HepG2 (cell line): ENCODE measurements around the gene BMP8A. TPM values are rescaled to one million over a fixed set of nuclear protein-coding genes. Genes with fewer than 3 reads are reported as not detected.
A peak's percentile ranks its signal among the peaks of the same experiment; 100 is the strongest.

Experiments
- ATF7-NPFF ChIP-seq: sonication (generic); formaldehyde crosslinking; IDR thresholded peaks from 2 replicates; pipeline ENCODE4 v1.8.1; 2023; ENCODE audit warnings: mild to moderate bottlenecking, low read depth, missing genetic modification reagents, moderate library complexity
- BRD4 ChIP-seq: sonication (generic); formaldehyde crosslinking; IDR thresholded peaks from 2 replicates; pipeline ENCODE4 v1.4.0; 2020; ENCODE audit warnings: missing genetic modification reagents
- CENPX ChIP-seq: sonication (generic); formaldehyde crosslinking; IDR thresholded peaks from 2 replicates; pipeline ENCODE4 v1.9.0; 2021; ENCODE audit warnings: mild to moderate bottlenecking, missing genetic modification reagents, moderate library complexity
- CTCF ChIP-seq: sonication (generic); formaldehyde crosslinking; IDR thresholded peaks from 2 replicates; pipeline ENCODE4 v1.5.0; 2020; ENCODE audit warnings: mild to moderate bottlenecking, missing genetic modification reagents, moderate library complexity
- FOXM1 ChIP-seq: sonication (generic); formaldehyde crosslinking; IDR thresholded peaks from 2 replicates; pipeline ENCODE4 v1.5.0; 2020; ENCODE audit warnings: missing genetic modification reagents
- GABPA ChIP-seq, 2 experiments: IDR thresholded peaks; 2 replicates each; pipeline ENCODE4 v1.6.1; 2011 to 2016; ENCODE audit warnings: low read depth in 2 of 2, low read length in 1 of 2, missing biosample characterization in 1 of 2, missing genetic modification characterization in 1 of 2
- HINFP ChIP-seq: sonication (generic); formaldehyde crosslinking; IDR thresholded peaks from 2 replicates; pipeline ENCODE4 v1.4.0; 2020; ENCODE audit warnings: low read depth, mild to moderate bottlenecking, missing genetic modification reagents
- SP4 ChIP-seq: sonication (generic); formaldehyde crosslinking; IDR thresholded peaks from 2 replicates; pipeline ENCODE4 v1.8.1; 2023; ENCODE audit warnings: mild to moderate bottlenecking, missing genetic modification reagents
- ZNF142 ChIP-seq: sonication (generic); formaldehyde crosslinking; IDR thresholded peaks from 2 replicates; pipeline ENCODE4 v1.4.0; 2020; ENCODE audit warnings: missing genetic modification reagents
- ZNF44 ChIP-seq: sonication (generic); formaldehyde crosslinking; IDR thresholded peaks from 2 replicates; pipeline ENCODE4 v1.5.1; 2020; ENCODE audit warnings: mild to moderate bottlenecking, missing genetic modification reagents
- ZNF574 ChIP-seq: sonication (generic); formaldehyde crosslinking; IDR thresholded peaks from 2 replicates; pipeline ENCODE4 v1.4.0; 2020; ENCODE audit warnings: missing genetic modification reagents
- ZNF781 ChIP-seq: sonication (generic); formaldehyde crosslinking; IDR thresholded peaks from 2 replicates; pipeline ENCODE4 v1.5.1; 2020; ENCODE audit warnings: borderline replicate concordance, mild to moderate bottlenecking, missing genetic modification reagents; ENCODE audit errors: not compliant biosample characterization
- ZSCAN31 ChIP-seq: sonication (generic); formaldehyde crosslinking; IDR thresholded peaks from 2 replicates; pipeline ENCODE4 v1.5.0; 2020; ENCODE audit warnings: low read depth, mild to moderate bottlenecking, missing genetic modification reagents
- polyA plus RNA-seq, 8 experiments: library from polyadenylated mRNA; depleted of rRNA in 3 of 8; stranded (reverse) in 7 of 8; unstranded in 1 of 8; fragments of >200 nt; fragmentation: Illumina TruSeq in 4 of 8; extraction: Trizol in 4 of 8; gene quantifications; 2 replicates each; pipeline versions ENCODE4 v1.2.1 to v1.2.3, GENCODE V29; 2011 to 2016; ENCODE audit warnings: low read depth in 4 of 8, missing spikeins in 1 of 8, mixed read lengths in 1 of 8; ENCODE audit not compliant: insufficient read depth in 1 of 8
- total RNA-seq, 5 experiments: library from RNA; depleted of rRNA; stranded (reverse); fragments of >200 nt; fragmentation: Illumina TruSeq; extraction: Trizol; gene quantifications; 2 replicates each; pipeline ENCODE4 v1.2.3, GENCODE V29; 2016; ENCODE audit warnings: low read depth in 1 of 5

Gene BMP8A
- total and polyA plus RNA-seq, 2 of the 13 experiments (the other 11 are each of a cell fraction or from before 2014, with no cell fraction given): 0.05 TPM; not detected in 1

- peak; percentile 66; the same call in 1 of the 2 replicates for TF ChIP-seq ATF7-NPFF (CRISPR knock-in tag)
- TF ChIP-seq CENPX (CRISPR knock-in tag): no peak
- TF ChIP-seq ZNF781 (CRISPR knock-in tag): no peak
- TF ChIP-seq ZNF574 (CRISPR knock-in tag): peak; percentile 13; the same call in 1 of the 2 replicates
- TF ChIP-seq ZNF142 (CRISPR knock-in tag): peak; percentile 24; the same call in 1 of the 2 replicates
- no peak for TF ChIP-seq ZNF44 (CRISPR knock-in tag)
- no peak for TF ChIP-seq BRD4 (CRISPR knock-in tag)
- TF ChIP-seq ZSCAN31: 0 out of 2 replicates have a peak, but pooled peaks have one; percentile 24
- TF ChIP-seq GABPA (IDR thresholded peaks at IDR 0.05; ENCODE audit: low read depth, low read length): no peak
- no peak for TF ChIP-seq GABPA (CRISPR knock-in tag; IDR thresholded peaks at IDR 0.05; ENCODE audit: low read depth)
- TF ChIP-seq SP4 (CRISPR knock-in tag): 0 out of 2 replicates have a peak, but pooled peaks have one; percentile 56
- peak; percentile 7; the same call in 1 of the 2 replicates for TF ChIP-seq FOXM1 (CRISPR knock-in tag)
- TF ChIP-seq HINFP (CRISPR knock-in tag): peak; percentile 76; the same call in 1 of the 2 replicates
- TF ChIP-seq CTCF (CRISPR knock-in tag): 0 out of 2 replicates have a peak, but pooled peaks have one; percentile 21
These were observed at the start of gene BMP8A (continued) for GRCh38 chr1:39491146-39491921.
